ENCODE measurements around the gene USP19.

DNA sequence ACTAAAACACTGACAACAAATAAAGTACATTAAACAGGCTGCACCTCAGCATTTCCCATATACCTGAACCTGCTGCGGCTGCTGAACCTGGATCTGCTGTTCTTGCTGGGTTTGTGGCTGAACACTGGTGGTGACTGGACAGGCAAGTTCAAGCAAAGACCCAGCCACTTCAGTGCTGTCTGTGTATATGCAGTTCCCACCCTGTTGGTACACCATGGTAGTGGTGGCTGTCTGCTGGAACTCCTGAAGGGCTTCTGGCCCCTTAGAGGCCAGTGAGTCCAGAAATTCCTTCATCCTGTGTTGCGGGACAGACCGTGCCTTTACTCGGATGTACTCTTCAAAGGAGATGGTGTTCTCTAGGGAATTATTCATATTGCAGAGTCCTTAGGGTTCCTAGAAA is 44.0 kb downstream of the USP19 start:
- TF ChIP-seq CTCF (IDR thresholded peaks at IDR 0.05; ENCODE audit: low read depth, low read length, missing input control) (no peak), RAD21 (IDR thresholded peaks at IDR 0.05) (no peak), REST (IDR thresholded peaks at IDR 0.05) (no peak), TAF1 (conservative IDR thresholded peaks at IDR 0.05) (no peak), YY1 (IDR thresholded peaks at IDR 0.05) (no peak), JUND (IDR thresholded peaks at IDR 0.05) (no peak), RXRA (IDR thresholded peaks at IDR 0.05) (no peak), GABPA (IDR thresholded peaks at IDR 0.05 in 1 of 2, conservative IDR thresholded peaks at IDR 0.05 in 1 of 2) (no peak), SP1 (IDR thresholded peaks at IDR 0.05) (no peak), NR2F2 (IDR thresholded peaks at IDR 0.05) (no peak)
- TF ChIP-seq, protein P1, sequence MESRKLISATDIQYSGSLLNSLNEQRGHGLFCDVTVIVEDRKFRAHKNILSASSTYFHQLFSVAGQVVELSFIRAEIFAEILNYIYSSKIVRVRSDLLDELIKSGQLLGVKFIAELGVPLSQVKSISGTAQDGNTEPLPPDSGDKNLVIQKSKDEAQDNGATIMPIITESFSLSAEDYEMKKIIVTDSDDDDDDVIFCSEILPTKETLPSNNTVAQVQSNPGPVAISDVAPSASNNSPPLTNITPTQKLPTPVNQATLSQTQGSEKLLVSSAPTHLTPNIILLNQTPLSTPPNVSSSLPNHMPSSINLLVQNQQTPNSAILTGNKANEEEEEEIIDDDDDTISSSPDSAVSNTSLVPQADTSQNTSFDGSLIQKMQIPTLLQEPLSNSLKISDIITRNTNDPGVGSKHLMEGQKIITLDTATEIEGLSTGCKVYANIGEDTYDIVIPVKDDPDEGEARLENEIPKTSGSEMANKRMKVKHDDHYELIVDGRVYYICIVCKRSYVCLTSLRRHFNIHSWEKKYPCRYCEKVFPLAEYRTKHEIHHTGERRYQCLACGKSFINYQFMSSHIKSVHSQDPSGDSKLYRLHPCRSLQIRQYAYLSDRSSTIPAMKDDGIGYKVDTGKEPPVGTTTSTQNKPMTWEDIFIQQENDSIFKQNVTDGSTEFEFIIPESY (IDR thresholded peaks at IDR 0.05) = no peak
- TF ChIP-seq, protein P2, sequence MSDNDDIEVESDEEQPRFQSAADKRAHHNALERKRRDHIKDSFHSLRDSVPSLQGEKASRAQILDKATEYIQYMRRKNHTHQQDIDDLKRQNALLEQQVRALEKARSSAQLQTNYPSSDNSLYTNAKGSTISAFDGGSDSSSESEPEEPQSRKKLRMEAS (IDR thresholded peaks at IDR 0.05) = no peak
- TF ChIP-seq, protein P3, sequence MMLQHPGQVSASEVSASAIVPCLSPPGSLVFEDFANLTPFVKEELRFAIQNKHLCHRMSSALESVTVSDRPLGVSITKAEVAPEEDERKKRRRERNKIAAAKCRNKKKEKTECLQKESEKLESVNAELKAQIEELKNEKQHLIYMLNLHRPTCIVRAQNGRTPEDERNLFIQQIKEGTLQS (IDR thresholded peaks at IDR 0.05) = no peak
